Measurements from ENCODE around the gene SLC7A6OS.

SLC7A6OS gene

DNA sequence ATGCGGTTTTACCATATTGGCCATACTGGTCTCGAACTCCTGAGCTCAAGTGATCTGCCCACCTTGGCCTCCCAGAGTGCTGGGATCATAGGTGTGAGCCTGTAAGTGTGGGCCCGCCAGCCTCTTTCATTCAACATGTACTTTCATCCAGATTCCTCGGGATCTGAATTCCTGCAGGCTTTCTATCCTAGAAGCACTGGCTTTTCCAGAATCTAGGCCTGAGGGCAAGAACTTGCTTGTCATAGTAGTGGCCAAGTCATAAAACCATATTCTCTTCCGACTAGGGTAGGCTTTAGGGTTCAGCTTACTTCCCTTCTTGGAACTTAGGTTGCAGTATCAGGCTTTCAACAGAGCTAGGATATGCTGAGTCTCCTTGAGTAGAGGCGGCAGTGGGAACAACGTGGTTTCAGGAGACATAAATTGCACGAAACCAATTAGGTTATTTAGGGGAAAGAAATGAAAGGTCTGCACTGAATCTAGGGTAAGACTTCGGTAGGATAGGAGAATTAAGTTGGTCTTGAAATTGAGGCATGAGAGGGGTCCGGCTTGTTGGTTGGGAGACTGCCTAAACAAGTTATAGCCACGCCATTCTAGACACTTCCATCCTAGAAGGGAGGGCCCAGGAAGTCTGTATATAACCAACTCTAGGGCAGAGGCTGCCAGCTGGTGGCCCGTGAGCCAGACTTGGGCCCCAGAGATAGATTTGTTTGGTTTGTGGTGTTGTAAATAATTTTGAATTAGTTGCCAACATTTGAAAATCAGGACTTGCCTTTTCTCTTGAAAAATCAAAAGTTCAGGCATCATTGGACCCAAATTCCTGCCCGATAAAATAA lies 30.8 kb downstream of the SLC7A6OS start:
- no peak for DNase-seq (ENCODE audit: low read depth in 3 of 3)

- no peak for DNase-seq (ENCODE audit: low read depth in 3 of 3)
Observed at GRCh38 chr16:68276223-68276622, 34.5 kb downstream of the SLC7A6OS start.

- no peak for DNase-seq (ENCODE audit: low read depth in 3 of 3)
Observed at GRCh38 chr16:68275611-68276191, 35.0 kb downstream of the SLC7A6OS start.

- DNase-seq (ENCODE audit: low read depth in 3 of 3): no peak
Observed at GRCh38 chr16:68274441-68274840, 36.3 kb downstream of the SLC7A6OS start.

DNA sequence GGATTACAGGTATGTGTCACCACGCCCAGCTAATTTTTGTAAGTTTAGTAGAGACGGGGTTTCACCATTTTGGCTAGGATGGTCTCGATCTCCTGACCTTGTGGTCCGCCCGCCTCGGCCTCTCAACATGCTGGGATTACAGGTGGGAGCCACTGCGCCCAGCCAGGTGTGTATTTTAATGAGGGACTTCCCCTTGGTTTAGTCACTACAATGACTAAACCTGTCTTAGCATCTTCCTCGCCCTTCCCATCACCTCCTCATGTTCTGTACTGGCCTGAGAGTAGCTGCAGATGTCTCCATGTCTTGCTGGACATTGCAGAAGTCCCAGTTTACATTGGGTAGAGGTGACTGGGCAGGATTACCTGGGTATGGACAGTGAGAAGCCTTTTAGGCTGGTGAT lies 36.9 kb downstream of the SLC7A6OS start:
- no peak for DNase-seq (ENCODE audit: low read depth in 3 of 3)

DNA sequence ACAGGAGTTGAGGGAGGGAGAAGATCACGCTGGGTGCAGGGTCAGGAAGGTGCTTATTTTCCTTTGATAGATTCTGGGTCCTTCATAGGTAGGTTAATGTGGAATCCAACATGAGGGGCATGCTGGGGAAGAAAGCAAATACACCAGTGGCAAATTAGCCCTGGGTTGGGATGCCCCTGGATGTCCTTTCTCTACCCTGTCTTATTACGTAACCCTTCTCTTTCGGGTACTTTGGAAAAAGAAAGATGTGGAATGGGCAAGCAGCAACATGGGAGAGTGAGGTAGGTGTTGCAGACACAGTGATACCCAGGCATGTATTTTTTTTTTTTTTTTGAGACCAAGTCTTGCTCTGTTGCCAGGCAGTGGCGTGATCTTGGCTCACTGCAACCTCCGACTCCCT lies 37.3 kb downstream of the SLC7A6OS start:
- no peak for DNase-seq (ENCODE audit: low read depth in 3 of 3)

GRCh38 chr16:68272507-68273209 lies 38.1 kb downstream of the SLC7A6OS start:
- DNase-seq (ENCODE audit: low read depth in 3 of 3): no peak

DNA sequence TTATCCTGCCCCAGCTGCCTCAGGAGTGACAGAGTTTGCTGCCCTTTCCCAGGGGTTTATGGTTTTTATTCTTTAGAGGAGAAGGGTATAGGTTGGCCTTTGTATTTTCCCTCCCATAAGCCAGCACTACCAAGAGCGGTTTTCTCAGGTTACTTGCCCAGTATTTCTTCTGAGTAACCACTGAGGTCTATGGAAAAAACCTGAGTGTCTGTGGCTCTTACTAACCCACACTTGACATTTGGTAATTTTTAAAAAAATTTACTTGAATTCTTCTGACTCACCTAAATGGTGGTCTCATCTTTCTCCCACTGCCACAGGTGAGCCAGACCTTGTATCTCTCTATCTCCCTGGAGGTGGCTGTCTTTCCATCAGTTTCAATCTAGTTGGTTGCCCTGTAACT lies 40.4 kb downstream of the SLC7A6OS start:
- DNase-seq (ENCODE audit: low read depth in 3 of 3): no peak

- no peak for DNase-seq (ENCODE audit: low read depth in 3 of 3)
Observed at GRCh38 chr16:68269793-68270192, 41.0 kb downstream of the SLC7A6OS start.

DNA sequence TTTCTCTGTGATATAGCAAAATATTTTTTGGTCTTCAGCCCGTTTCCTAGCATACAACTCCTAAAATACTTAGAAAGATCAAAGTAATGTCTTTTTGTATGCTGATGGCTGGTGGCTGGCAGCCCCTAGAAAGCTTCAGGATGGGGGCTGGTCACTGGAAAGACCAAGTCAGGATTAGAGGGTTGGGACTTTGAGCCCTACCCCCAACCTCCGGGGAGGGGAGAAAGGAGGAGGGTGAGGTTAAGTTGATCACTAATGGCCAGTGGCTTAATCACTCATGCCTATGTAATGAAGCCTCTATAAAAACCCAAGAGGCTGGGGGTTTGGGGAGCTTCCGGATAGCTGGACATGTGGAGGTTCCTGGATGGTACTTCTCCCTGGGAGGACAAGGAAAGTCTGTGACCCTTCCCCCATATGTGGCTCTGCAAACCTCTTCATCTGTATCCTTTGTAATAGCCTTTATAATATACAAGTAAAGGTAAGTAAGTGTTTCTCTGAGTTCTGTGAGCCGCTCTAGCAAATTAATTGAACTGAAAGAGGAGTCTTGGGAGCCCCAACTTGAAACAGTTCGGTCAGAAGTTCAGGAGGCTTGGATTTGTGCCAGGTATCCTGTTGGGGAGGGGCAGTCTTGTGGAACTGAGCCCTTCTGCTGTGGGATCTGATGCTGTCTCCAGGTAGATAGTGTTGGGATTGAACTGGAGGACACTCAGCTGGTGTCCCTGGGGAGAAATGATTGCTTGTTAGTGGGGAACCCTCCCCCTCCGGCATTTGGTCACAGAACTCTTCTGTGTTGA lies 42.9 kb downstream of the SLC7A6OS start:
- no peak for DNase-seq (ENCODE audit: low read depth in 3 of 3)

DNA sequence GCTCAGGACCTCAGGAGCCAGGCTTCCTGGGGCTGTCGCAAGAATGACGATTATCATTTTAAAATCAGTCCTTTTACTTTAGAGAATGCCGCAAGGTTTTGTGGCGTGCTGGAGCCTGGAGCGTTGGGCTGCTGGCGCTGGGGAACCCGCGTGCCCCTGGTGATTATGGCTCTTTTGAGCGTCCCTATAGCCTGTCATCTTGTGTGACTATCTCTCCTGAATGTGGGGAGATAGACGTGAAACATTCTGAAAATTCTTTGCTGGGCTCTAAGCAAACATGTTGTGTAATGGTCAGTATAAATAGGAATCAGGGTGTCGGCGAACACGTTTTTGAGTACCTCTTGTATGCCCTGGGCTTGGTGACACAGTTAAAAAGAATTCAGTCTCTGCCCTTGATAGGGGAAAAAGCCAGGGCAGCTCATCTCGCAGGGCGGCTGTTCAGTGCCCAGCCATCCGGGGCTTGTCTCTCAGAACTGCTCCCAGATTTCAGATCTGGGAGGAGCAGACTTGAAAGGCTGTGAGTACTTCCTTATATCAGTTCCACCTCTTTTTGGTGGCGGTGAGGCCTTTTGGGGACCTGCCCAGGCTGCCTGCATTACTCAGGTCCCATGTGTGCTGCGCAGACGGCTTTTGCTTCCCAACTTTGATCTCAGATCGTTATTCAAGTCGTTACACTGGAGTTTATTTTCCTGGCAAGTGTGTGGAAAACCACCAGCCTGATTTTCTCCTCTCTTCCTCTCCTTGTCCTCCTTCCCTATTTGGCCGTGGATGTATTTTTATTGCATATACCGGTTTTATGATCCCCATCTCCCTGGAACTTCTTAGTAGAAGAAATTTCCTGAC lies 45.4 kb downstream of the SLC7A6OS start:
- DNase-seq (ENCODE audit: low read depth in 3 of 3): no peak

DNA sequence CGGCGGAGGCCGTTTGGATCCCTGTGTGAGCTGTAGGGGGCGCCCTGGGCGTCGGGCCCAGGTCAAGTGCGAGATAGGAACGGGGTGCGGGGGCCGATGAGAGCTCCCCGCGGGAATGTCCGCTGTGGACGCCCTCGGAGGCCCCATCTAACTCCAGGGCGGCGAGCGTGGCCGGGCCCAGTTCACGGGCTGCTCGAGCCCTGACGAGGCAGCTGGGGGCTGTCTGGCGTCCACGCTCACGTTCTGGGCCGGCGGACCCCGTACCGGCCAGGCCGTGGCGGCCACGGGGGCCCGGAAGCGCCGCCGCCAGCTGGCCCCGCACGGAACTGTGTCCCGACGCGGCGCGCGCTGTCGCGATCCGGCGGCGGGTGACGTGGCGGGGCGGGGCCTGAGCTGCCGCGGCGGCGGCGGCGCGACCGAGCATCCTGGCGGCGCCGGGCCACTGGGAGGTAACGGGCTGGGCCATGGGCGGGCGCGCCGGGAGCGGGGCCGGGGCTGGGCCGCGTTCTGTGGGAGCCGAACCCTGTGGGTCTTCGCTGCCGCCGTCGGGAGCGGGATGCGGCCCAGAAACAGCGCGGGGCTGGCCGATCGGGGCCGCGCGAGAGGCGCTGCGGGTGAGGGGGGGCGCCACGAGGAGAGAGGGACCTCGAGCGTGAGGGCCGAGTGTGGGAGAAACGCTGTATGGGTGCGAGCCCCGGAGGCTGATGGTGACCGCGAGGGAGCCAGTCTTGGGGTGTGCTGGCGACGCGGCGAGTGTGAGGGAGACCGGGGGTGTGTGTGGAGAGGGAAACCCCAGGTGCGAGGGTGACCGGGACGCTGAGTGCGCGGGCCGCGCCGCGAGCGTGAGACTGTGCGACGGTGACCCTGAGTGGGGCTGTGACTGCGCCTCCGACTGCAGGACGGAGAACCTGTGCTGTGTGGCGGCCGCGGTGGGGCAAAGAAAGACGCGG lies 46.3 kb downstream of the SLC7A6OS start, which contains the start of gene SLC7A6:
Gene SLC7A6, plus strand, starts transcription at position 399 of the 950 bp plus-strand sequence. CDS start 10,201 bp downstream, outside the sequence.
- DNase-seq (ENCODE audit: low read depth in 3 of 3): peak; percentile 76 to 82 (median 77)

DNA sequence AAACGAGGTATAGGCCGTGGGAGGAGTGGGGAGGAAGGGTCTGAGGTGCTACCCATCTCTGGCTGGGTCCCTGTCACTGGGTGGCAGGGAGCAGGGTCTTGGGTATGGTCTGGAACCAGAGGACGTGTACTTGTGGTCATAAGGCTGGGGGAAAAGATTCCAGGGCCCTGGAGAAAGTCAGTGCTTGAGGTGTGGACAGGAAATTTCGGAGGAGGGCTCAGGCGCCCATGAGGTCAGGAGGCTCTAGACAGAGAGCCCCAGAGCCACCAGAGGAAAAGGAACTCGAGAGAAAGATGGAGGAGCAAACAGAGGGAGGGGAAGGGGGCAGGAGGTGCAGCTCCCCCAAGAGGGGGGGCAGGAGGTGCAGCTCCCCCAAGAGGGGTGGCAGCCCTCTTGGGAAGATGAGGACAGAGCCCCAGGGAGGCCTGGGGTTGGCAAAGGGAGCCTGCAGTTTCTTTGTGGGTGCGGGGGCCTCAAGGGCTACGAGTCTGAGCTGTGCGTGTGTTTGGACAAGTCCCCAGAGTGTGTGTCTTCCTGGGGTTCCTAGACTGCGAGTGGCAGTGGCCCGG lies 47.1 kb downstream of the SLC7A6OS start:
- DNase-seq (ENCODE audit: low read depth in 3 of 3): no peak

GRCh38 chr16:68259007-68259825 lies 51.5 kb downstream of the SLC7A6OS start:
- DNase-seq (ENCODE audit: low read depth in 3 of 3): no peak

DNA sequence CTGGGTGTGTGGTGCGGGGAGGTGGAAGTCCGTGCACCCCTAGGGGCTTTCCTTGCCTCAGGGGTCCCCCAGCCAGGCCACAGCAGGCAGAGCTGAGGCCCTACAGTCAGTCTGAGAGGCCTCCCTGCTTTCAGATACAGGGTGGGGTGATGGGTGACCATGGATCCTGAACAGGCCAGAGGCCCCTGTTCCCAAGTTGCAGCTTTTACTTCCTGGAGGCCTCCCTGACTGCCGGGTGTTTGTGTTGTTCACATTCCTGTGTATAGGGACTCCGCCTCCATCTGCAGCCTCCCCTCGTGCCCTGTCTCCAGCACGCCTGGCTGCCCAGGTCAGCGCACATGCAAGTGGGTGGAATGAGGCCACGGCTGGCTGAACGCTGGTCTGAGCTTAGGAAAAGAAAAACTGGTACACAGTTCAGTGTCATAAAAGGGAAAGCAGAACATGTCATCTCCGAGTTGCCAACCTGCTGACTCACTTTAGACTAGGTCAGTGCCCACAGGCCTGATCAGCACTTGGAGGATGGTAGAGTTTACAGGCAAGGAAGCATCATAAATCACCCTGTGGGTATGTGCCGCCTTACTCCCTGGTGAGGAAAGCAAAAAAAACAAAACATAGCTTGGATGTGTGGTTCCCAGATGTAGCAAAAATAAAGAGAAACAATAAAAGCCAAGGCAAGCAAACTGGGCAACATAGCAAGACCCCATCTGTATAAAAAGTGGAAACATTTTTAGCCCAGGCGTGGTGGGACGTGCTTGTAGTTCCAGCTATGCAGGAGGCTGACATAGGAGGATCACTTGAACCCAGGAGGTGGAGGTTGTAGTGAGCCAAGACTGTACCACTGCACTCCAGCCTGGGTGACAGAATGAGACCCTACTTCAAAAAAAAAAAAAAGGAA lies 52.6 kb downstream of the SLC7A6OS start:
- DNase-seq (ENCODE audit: low read depth in 3 of 3): no peak

DNA sequence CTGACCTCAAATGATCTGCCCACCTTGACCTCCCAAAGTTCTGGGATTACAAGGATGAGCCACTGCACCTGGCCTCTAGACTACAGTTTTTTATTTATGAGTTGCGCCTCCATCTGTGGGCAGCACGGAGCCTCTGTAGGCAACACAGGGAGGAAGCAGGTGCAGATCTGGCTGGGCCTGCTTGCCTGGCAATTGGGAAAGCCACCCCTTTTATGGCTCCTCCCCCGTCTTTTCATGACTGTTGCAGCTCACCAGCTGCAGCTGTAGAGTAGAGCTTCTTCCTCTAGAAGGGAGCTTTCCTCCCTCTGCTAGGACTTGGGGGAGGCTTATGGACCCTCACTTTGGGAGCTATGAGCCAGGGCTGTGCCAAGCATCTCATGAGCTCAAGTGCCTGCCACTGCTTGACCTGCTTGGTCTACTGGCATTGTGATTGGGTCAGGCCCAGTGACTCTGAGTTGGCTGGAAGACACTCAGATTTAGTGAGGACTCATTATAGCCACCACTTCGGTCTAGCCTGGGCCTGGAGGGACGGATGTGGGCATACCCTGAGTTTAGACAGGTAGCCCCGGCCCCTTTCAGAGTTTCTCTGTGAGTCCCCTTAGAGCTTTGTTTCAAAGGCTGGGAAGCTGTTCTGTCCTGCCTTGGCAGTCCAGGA lies 53.4 kb downstream of the SLC7A6OS start:
- no peak for DNase-seq (ENCODE audit: low read depth in 3 of 3)

DNA sequence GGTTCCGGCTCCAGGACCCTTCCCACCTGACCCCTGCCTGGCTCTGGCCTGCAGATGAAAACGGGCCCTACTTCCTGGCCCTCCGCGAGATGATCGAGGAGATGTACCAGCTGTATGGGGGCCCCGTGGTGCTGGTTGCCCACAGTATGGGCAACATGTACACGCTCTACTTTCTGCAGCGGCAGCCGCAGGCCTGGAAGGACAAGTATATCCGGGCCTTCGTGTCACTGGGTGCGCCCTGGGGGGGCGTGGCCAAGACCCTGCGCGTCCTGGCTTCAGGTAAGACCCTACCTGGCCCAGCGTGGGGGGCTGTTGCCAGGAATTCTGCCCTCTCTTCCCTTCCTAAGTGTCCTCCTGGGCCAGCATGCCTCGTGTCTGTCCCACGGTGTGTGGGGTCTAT lies 55.0 kb downstream of the SLC7A6OS start:
- DNase-seq (ENCODE audit: low read depth in 3 of 3): no peak
